Activated T-helper 9 cell treated with anti-CD3 and anti-CD28 coated beads, Interleukin-2, amount 50 U/mL, for 16 hours (primary cell): ENCODE data around the gene CMTM1.
"Not testable (repeated sequence)": the region's sequence is repeated elsewhere in the genome, so short reads cannot be mapped to it uniquely, and the experiment has no call there.

Source experiments
- DNase-seq: peaks from one replicate; pipeline ENCODE4 v3.0.0-alpha.2; 2020; ENCODE audit warnings: low read depth

The CMTM1 gene

GRCh38 chr16:66616169-66616568, 49.9 kb downstream of the CMTM1 start:
- DNase-seq: no peak

DNA sequence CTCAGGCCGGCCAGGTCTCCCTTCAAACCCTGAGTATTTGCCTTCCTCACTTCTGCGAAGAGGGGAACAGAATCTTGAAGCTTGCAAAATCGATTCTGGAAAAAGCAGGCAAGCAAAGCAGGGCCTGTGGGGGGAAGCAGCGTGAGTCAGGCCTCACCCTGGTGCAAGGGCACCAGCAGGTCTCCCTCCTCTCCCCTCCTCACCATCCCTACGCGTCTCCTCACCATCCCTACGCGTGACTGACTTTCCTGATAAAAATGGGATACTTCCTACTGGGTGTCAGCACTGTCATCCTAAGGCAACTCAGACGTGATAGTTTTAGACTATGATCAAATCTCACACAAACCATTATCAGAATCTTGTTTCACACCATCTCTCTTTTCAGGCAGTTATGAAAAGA, 50.4 kb downstream of the CMTM1 start:
- no peak for DNase-seq

- no peak for DNase-seq
Observed at GRCh38 chr16:66617010-66617434, 50.8 kb downstream of the CMTM1 start.

GRCh38 chr16:66617728-66618127, 51.5 kb downstream of the CMTM1 start:
- no peak for DNase-seq

DNA sequence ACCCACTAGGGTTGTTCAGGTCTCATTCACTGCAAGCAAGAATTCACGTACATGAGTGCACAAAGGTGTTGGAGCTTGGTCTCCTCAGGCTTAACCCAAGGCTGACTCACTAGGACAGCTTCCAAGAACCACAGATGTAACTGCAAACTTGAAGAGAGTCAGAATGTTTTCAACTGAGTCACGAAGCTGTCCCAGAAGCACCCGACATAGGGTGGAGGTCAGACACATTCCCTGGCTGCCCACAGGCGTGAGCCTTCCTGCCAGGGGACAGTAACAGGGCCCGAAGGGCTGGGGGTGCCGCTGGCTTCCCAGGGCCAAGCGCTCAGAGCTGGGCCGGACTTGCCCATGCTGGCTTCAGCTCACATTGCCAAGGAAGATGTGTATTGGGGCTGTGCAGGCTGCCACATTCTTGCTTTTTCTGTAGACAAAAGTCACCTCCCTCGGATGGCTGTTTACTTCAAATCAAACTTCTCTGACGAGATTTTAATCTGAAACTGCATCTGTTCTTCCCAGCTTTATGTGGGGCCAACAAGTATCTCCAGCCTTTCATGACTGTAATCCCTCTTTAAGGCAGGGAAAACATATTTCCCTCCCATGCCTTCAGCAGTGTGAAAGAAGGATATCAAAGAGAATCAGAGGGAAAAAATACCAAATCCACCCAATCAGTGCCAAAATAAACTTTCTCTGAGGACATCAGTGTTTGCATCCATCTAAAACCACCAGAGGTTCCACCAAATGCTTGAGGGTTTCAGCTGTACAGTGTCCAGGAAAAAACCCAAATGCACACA, 52.5 kb downstream of the CMTM1 start:
- DNase-seq: no peak

- no peak for DNase-seq
Observed at GRCh38 chr16:66619534-66620428, 53.5 kb downstream of the CMTM1 start.

DNA sequence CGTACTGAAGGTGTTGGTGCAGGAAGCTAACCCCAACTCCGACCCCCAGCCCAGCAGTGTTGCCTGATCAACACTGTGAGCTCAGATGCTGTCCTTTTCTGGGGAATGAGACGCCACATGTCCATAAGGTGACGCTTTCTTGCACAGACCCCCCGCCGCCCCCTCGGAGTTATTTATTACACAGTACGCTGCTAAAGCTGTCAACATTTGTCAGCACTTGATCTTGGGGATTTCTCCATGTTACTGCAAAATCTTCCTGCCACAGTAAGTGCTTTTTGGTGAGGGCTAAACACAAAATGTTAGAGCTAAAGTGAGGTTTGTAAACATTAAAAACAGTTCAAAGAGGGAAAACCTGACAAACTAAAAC, 54.2 kb downstream of the CMTM1 start:
- DNase-seq: no peak

DNA sequence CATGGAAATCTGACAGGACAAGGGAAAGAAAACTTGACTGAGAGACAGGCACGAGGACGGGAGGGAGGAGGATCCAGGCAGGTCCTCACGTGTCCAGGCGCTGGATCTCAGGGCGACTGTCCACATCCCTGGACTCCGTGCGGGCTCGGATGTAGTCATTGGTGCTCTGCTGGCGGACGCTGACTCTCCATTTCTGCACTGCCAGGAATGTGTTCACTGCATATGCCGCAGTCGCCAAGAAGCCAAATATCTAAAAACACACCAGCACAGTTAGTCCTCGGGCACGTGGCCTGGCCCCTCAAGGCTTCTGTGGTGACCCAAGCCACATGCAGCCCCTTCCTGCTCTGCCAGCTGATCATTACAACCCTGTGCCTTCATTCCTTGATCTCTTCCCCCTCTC, 55.7 kb downstream of the CMTM1 start:
- DNase-seq: no peak

DNA sequence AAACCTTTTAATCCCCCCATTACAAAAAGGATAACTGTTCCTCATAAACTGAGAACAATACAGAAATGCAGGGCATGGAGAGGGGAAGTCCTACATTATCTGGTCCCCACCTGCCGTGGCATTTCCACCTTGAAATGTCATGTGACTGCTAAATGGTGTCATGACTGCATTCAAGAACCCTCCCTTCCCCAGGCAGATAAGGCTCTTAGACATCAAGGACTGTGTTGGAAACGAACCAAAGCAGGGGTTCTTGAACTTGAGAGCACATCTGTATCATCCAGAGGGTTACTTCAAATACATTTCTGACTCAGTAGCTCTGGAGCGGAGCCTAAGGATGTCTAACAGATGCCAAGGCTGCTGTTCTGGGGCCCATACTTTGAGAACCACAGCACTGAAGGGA, 56.6 kb downstream of the CMTM1 start:
- no peak for DNase-seq

GRCh38 chr16:66623755-66624154, 57.5 kb downstream of the CMTM1 start:
- DNase-seq: no peak

- not testable (repeated sequence) for DNase-seq
Observed at GRCh38 chr16:66627611-66628378, 61.6 kb downstream of the CMTM1 start.
